ENCODE measurements around the gene SYT7.

The SYT7 gene

GRCh38 chr11:61515686-61516085, 65.2 kb downstream of the SYT7 start:
- TF ChIP-seq CTCF (IDR thresholded peaks at IDR 0.05; ENCODE audit: borderline replicate concordance, control extremely low read depth, extremely low read depth, insufficient read depth, missing control alignments): no peak
- no peak for DNase-seq (ENCODE audit: low spot score)
- in situ Hi-C loops (cut with MboI; ENCODE audit: low sequenced_read_pairs, unreplicated experiment): no loop called here

GRCh38 chr11:61514050-61514917, 66.6 kb downstream of the SYT7 start:
- no peak for DNase-seq (ENCODE audit: low spot score)
- in situ Hi-C loops (cut with MboI; ENCODE audit: low sequenced_read_pairs, unreplicated experiment): no loop called here
- TF ChIP-seq CTCF (IDR thresholded peaks at IDR 0.05; ENCODE audit: borderline replicate concordance, control extremely low read depth, extremely low read depth, insufficient read depth, missing control alignments): no peak

GRCh38 chr11:61513143-61513765, 67.6 kb downstream of the SYT7 start:
- TF ChIP-seq CTCF (IDR thresholded peaks at IDR 0.05; ENCODE audit: borderline replicate concordance, control extremely low read depth, extremely low read depth, insufficient read depth, missing control alignments): no peak
- in situ Hi-C loops (cut with MboI; ENCODE audit: low sequenced_read_pairs, unreplicated experiment): no loop called here
- DNase-seq (ENCODE audit: low spot score): no peak

- DNase-seq (ENCODE audit: low spot score): no peak
- in situ Hi-C loops (cut with MboI; ENCODE audit: low sequenced_read_pairs, unreplicated experiment): no loop called here
- no peak for TF ChIP-seq CTCF (IDR thresholded peaks at IDR 0.05; ENCODE audit: borderline replicate concordance, control extremely low read depth, extremely low read depth, insufficient read depth, missing control alignments)
Measured at GRCh38 chr11:61512435-61512834, 68.4 kb downstream of the SYT7 start.

GRCh38 chr11:61511383-61511782, 69.5 kb downstream of the SYT7 start:
- no peak for TF ChIP-seq CTCF (IDR thresholded peaks at IDR 0.05; ENCODE audit: borderline replicate concordance, control extremely low read depth, extremely low read depth, insufficient read depth, missing control alignments)
- in situ Hi-C loops (cut with MboI; ENCODE audit: low sequenced_read_pairs, unreplicated experiment): no loop called here
- DNase-seq (ENCODE audit: low spot score): no peak

GRCh38 chr11:61510974-61511373, 69.9 kb downstream of the SYT7 start:
- no peak for DNase-seq (ENCODE audit: low spot score)
- in situ Hi-C loops (cut with MboI; ENCODE audit: low sequenced_read_pairs, unreplicated experiment): no loop called here
- no peak for TF ChIP-seq CTCF (IDR thresholded peaks at IDR 0.05; ENCODE audit: borderline replicate concordance, control extremely low read depth, extremely low read depth, insufficient read depth, missing control alignments)

Measured in GM13976 (cell line).